ENCODE results near the gene PLAGL1. TPM values are rescaled to one million over a fixed set of nuclear protein-coding genes. Genes with fewer than 3 reads are reported as not detected.
"Not testable (repeated sequence)": the region's sequence is repeated elsewhere in the genome, so short reads cannot be mapped to it uniquely, and the experiment has no call there.

Gene PLAGL1
- 0.07 and 1.7 TPM in 2 replicates for total RNA-seq (2014; rRNA removed; shearing (Covaris generic))

GRCh38 chr6:144008120-144008811 lies at the start of gene PLAGL1:
TSS of gene PLAGL1 (minus strand) at chr6:144008259. CDS start at chr6:143948136, 60,123 bp downstream.
- peak; percentile 73 for DNase-seq
- Histone ChIP-seq H3K4me3 (ENCODE audit: insufficient read depth, low read depth, low read length) (peak within 1 kb of the TSS; percentile 31), H3K36me3 (replicated peaks; ENCODE audit: control insufficient read depth, insufficient read depth, low read length) (no peaks in the 10 kb centered on the region), H3K27me3 (ENCODE audit: control insufficient read depth, insufficient read depth, low read length) (peaks cover 44% of the 10 kb centered on the region)

- Histone ChIP-seq H3K4me3 (ENCODE audit: insufficient read depth, low read depth, low read length) (no peak overlapping the region), H3K36me3 (replicated peaks; ENCODE audit: control insufficient read depth, insufficient read depth, low read length) (no peaks in the 10 kb centered on the region), H3K27me3 (ENCODE audit: control insufficient read depth, insufficient read depth, low read length) (no peaks in the 10 kb centered on the region)
- DNase-seq: no peak
These were observed 47.3 kb upstream of the PLAGL1 start for GRCh38 chr6:144055121-144055931.

- no peak overlapping the region for H3K4me3 ChIP-seq (ENCODE audit: insufficient read depth, low read depth, low read length)
- H3K36me3 ChIP-seq (replicated peaks; ENCODE audit: control insufficient read depth, insufficient read depth, low read length): no peaks in the 10 kb centered on the region
- no peaks in the 10 kb centered on the region for H3K27me3 ChIP-seq (ENCODE audit: control insufficient read depth, insufficient read depth, low read length)
- no peak for DNase-seq
These were observed 45.5 kb upstream of the PLAGL1 start for GRCh38 chr6:144053601-144054000.

- H3K4me3 ChIP-seq (ENCODE audit: insufficient read depth, low read depth, low read length): no peak overlapping the region
- no peaks in the 10 kb centered on the region for H3K27me3 ChIP-seq (ENCODE audit: control insufficient read depth, insufficient read depth, low read length)
- DNase-seq: no peak
- no peaks in the 10 kb centered on the region for H3K36me3 ChIP-seq (replicated peaks; ENCODE audit: control insufficient read depth, insufficient read depth, low read length)
These were observed 44.4 kb upstream of the PLAGL1 start for GRCh38 chr6:144052488-144052887.

- no peak for DNase-seq
- H3K4me3 ChIP-seq (ENCODE audit: insufficient read depth, low read depth, low read length): no peak overlapping the region
- no peaks in the 10 kb centered on the region for H3K27me3 ChIP-seq (ENCODE audit: control insufficient read depth, insufficient read depth, low read length)
- H3K36me3 ChIP-seq (replicated peaks; ENCODE audit: control insufficient read depth, insufficient read depth, low read length): no peaks in the 10 kb centered on the region
These were observed 41.3 kb upstream of the PLAGL1 start for GRCh38 chr6:144049386-144049785.

- no peak for DNase-seq
- Histone ChIP-seq H3K36me3 (replicated peaks; ENCODE audit: control insufficient read depth, insufficient read depth, low read length) (no peaks in the 10 kb centered on the region), H3K27me3 (ENCODE audit: control insufficient read depth, insufficient read depth, low read length) (no peaks in the 10 kb centered on the region), H3K4me3 (ENCODE audit: insufficient read depth, low read depth, low read length) (no peak overlapping the region)
These were observed 39.6 kb upstream of the PLAGL1 start for GRCh38 chr6:144047688-144048087.

- H3K36me3 ChIP-seq (replicated peaks; ENCODE audit: control insufficient read depth, insufficient read depth, low read length); H3K4me3 ChIP-seq (ENCODE audit: insufficient read depth, low read depth, low read length); H3K27me3 ChIP-seq (ENCODE audit: control insufficient read depth, insufficient read depth, low read length); DNase-seq: not testable (repeated sequence)
These were observed 38.6 kb upstream of the PLAGL1 start for GRCh38 chr6:144046672-144047071.

GRCh38 chr6:144044989-144045388 lies 36.9 kb upstream of the PLAGL1 start:
- not testable (repeated sequence) for H3K4me3 ChIP-seq (ENCODE audit: insufficient read depth, low read depth, low read length); H3K27me3 ChIP-seq (ENCODE audit: control insufficient read depth, insufficient read depth, low read length); DNase-seq; H3K36me3 ChIP-seq (replicated peaks; ENCODE audit: control insufficient read depth, insufficient read depth, low read length)

- no peak for DNase-seq
- H3K4me3 ChIP-seq (ENCODE audit: insufficient read depth, low read depth, low read length): no peak overlapping the region
These were observed 28.8 kb upstream of the PLAGL1 start for GRCh38 chr6:144036835-144037195.

GRCh38 chr6:144036064-144036834 lies 28.2 kb upstream of the PLAGL1 start:
- no peaks in the 10 kb centered on the region for H3K36me3 ChIP-seq (replicated peaks; ENCODE audit: control insufficient read depth, insufficient read depth, low read length)
- peak; percentile 27 for DNase-seq
- H3K4me3 ChIP-seq (ENCODE audit: insufficient read depth, low read depth, low read length): no peak overlapping the region
- no peaks in the 10 kb centered on the region for H3K27me3 ChIP-seq (ENCODE audit: control insufficient read depth, insufficient read depth, low read length)

More at GRCh38 chr6:144036835-144037195, 28.8 kb upstream of the PLAGL1 start:
- no peaks in the 10 kb centered on the region for H3K36me3 ChIP-seq (replicated peaks; ENCODE audit: control insufficient read depth, insufficient read depth, low read length)
- no peaks in the 10 kb centered on the region for H3K27me3 ChIP-seq (ENCODE audit: control insufficient read depth, insufficient read depth, low read length)

GRCh38 chr6:144035416-144035815 lies 27.4 kb upstream of the PLAGL1 start:
- no peak for DNase-seq
- Histone ChIP-seq H3K4me3 (ENCODE audit: insufficient read depth, low read depth, low read length) (no peak overlapping the region), H3K27me3 (ENCODE audit: control insufficient read depth, insufficient read depth, low read length) (no peaks in the 10 kb centered on the region), H3K36me3 (replicated peaks; ENCODE audit: control insufficient read depth, insufficient read depth, low read length) (no peaks in the 10 kb centered on the region)

GRCh38 chr6:144033816-144034735 lies 26.0 kb upstream of the PLAGL1 start:
- H3K4me3 ChIP-seq (ENCODE audit: insufficient read depth, low read depth, low read length): no peak overlapping the region
- H3K27me3 ChIP-seq (ENCODE audit: control insufficient read depth, insufficient read depth, low read length): no peaks in the 10 kb centered on the region
- H3K36me3 ChIP-seq (replicated peaks; ENCODE audit: control insufficient read depth, insufficient read depth, low read length): no peaks in the 10 kb centered on the region
- peak; percentile 8 for DNase-seq

- no peak overlapping the region for H3K4me3 ChIP-seq (ENCODE audit: insufficient read depth, low read depth, low read length)
- no peaks in the 10 kb centered on the region; the same call in 1 of the 2 replicates for H3K27me3 ChIP-seq (ENCODE audit: control insufficient read depth, insufficient read depth, low read length)
- DNase-seq: no peak
- H3K36me3 ChIP-seq (replicated peaks; ENCODE audit: control insufficient read depth, insufficient read depth, low read length): no peaks in the 10 kb centered on the region
These were observed 21.4 kb upstream of the PLAGL1 start for GRCh38 chr6:144029452-144029851.

All from H7 (cell line).